HepG2 (cell line): ENCODE data around the gene SCEL. TPM values are rescaled to one million over a fixed set of nuclear protein-coding genes. Genes with fewer than 3 reads are reported as not detected.

ENCODE experiments used
- ATAC-seq: fragments of 200-7000 bp; cut with Tn5 transposase; 3 replicates; pipeline ENCODE4 v1.9.1; 2020; ENCODE audit warnings: mild to moderate bottlenecking, moderate library complexity
- BruUV-seq: library from RNA; stranded (reverse); fragments of 400-500 nt; replicated peaks from 2 replicates; lab custom pipeline; 2021; lab: Mats Ljungman, UMichigan
- CTCF ChIA-PET: fragments of 300-600 bp; formaldehyde crosslinking; extraction: SDS; loops from one replicate; lab custom pipeline; 2021; ENCODE audit warnings: low total read pairs, inconsistent platforms, low intra/inter-chr PET ratio; lab: Yijun Ruan, JAX
- POLR2A ChIA-PET: fragments of 350-600 bp; sonication (Branson Sonifier 250); formaldehyde crosslinking; loops from one replicate; lab custom pipeline; 2020; ENCODE audit warnings: antibody characterized with exemption, inconsistent platforms; lab: Yijun Ruan, JAX
- DNase-seq: peaks from one replicate; pipeline ENCODE4 v3.0.0-alpha.2; 2015; ENCODE audit warnings: low spot score
- FAIRE-seq: peaks from 3 replicates; lab custom pipeline; 2011; peaks lifted over from hg19 to GRCh38; lab: Jason Lieb, UNC
- H2AFZ ChIP-seq: one replicate; pipeline ENCODE4 v1.6.1; 2011; ENCODE audit warnings: low read length, inconsistent platforms
- H3K27ac ChIP-seq: fragments of 300-600 bp; 3 replicates; pipeline ENCODE4 v1.8.0; 2011; ENCODE audit warnings: mixed run types, mild to moderate bottlenecking, mixed read lengths, low read length, inconsistent platforms; ENCODE audit not compliant: insufficient read depth; ENCODE audit errors: extremely low read length
- H3K27me3 ChIP-seq, 2 experiments: fragments of 200-600 bp in 1 of 2; 2 replicates in 1 of 2; 3 replicates in 1 of 2; pipeline versions ENCODE4 v1.6.0 to v1.8.0; 2011; ENCODE audit warnings: low read length in 2 of 2, mild to moderate bottlenecking in 2 of 2, moderate library complexity in 2 of 2, inconsistent platforms in 1 of 2; ENCODE audit not compliant: insufficient read depth in 2 of 2, control insufficient read depth in 1 of 2
- H3K36me3 ChIP-seq, 2 experiments: fragments of 200-600 bp in 1 of 2; replicated peaks in 1 of 2; 2 replicates in 1 of 2; 3 replicates in 1 of 2; pipeline versions ENCODE4 v1.5.1 to v1.8.0; 2011; ENCODE audit warnings: low read length in 2 of 2, inconsistent platforms in 1 of 2; ENCODE audit not compliant: insufficient read depth in 2 of 2, control insufficient read depth in 1 of 2
- H3K4me1 ChIP-seq: 2 replicates; pipeline ENCODE4 v1.5.1; 2012; ENCODE audit warnings: low read length, inconsistent platforms; ENCODE audit not compliant: insufficient read depth
- H3K4me2 ChIP-seq: 2 replicates; pipeline ENCODE4 v1.6.0; 2011; ENCODE audit warnings: low read depth, low read length, inconsistent platforms
- H3K4me3 ChIP-seq, 3 experiments: fragments of 200-600 bp in 1 of 3; sonication (generic), shearing (Covaris generic) in 1 of 3; replicated peaks in 1 of 3; 2 replicates each; pipeline ENCODE4 v1.5.1; 2011 to 2016; ENCODE audit warnings: low read length in 3 of 3, inconsistent platforms in 2 of 3, low read depth in 2 of 3, mild to moderate bottlenecking in 2 of 3, control low read depth in 1 of 3, mixed read lengths in 1 of 3; ENCODE audit not compliant: insufficient read depth in 1 of 3
- H3K79me2 ChIP-seq: one replicate; pipeline ENCODE4 v1.6.1; 2011; ENCODE audit warnings: low read length, inconsistent platforms; ENCODE audit not compliant: insufficient read depth
- H3K9ac ChIP-seq: 2 replicates; pipeline ENCODE4 v1.6.0; 2011; ENCODE audit warnings: mild to moderate bottlenecking, low read depth, low read length, inconsistent platforms; ENCODE audit not compliant: insufficient read depth
- H3K9me3 ChIP-seq: 2 replicates; pipeline ENCODE4 v1.5.1; 2012; ENCODE audit warnings: mild to moderate bottlenecking, low read length
- H4K20me1 ChIP-seq: 2 replicates; pipeline ENCODE4 v1.6.0; 2011; ENCODE audit warnings: inconsistent platforms, mild to moderate bottlenecking, low read length, moderate library complexity; ENCODE audit not compliant: insufficient read depth
- CENPBD1 ChIP-seq: sonication (generic); formaldehyde crosslinking; IDR thresholded peaks from 2 replicates; pipeline ENCODE4 v1.8.0; 2022; ENCODE audit warnings: missing genetic modification reagents, low read depth, mild to moderate bottlenecking, borderline replicate concordance
- PHB2 ChIP-seq: fragments of 450-650 bp; IDR thresholded peaks from 2 replicates; pipeline ENCODE4 v1.6.1; 2018; ENCODE audit not compliant: partially characterized antibody
- POGZ ChIP-seq: sonication (generic); formaldehyde crosslinking; IDR thresholded peaks from 2 replicates; pipeline ENCODE4 v1.4.0; 2020; ENCODE audit warnings: mild to moderate bottlenecking, missing genetic modification reagents
- RBFOX2 ChIP-seq: fragments of 200-400 bp; formaldehyde crosslinking; IDR thresholded peaks from 2 replicates; pipeline ENCODE4 v1.6.1; 2017; ENCODE audit warnings: low read depth, mild to moderate bottlenecking, low read length
- ZNF18 ChIP-seq: sonication (generic); formaldehyde crosslinking; IDR thresholded peaks from 2 replicates; pipeline ENCODE4 v1.8.0; 2022; ENCODE audit warnings: mild to moderate bottlenecking, missing genetic modification reagents; ENCODE audit not compliant: insufficient replicate concordance
- ZNF280D ChIP-seq: sonication (generic); formaldehyde crosslinking; IDR thresholded peaks from 2 replicates; pipeline ENCODE4 v1.5.1; 2020; ENCODE audit warnings: mild to moderate bottlenecking, missing genetic modification reagents
- ZNF639 ChIP-seq: conservative IDR thresholded peaks from 2 replicates; pipeline ENCODE4 v1.6.1; 2018; ENCODE audit warnings: missing genetic modification reagents
- ZNF746 ChIP-seq: sonication (generic); formaldehyde crosslinking; IDR thresholded peaks from 2 replicates; pipeline ENCODE4 v1.8.0; 2022; ENCODE audit warnings: mild to moderate bottlenecking, missing genetic modification reagents
- WGBS: methylation state at CpG from one replicate; pipeline ENCODE4 v1.1.6; 2017; ENCODE audit warnings: low lambda C conversion rate; 5-methylcytosine and 5-hydroxymethylcytosine counted together
- in situ Hi-C: cut with HindIII; loops from 2 replicates; pipeline ENCODE4 v1.10.0; 2017; ENCODE audit warnings: low pct_unique_long_range_greater_than_20kb; ENCODE audit not compliant: extremely low pct_ligation_motif_present
- intact Hi-C: fragments of 100-400 bp; cut with micrococcal nuclease; formaldehyde crosslinking; loops from one replicate; pipeline ENCODE4 v1.10.0; 2022; ENCODE audit not compliant: unreplicated experiment
- polyA plus RNA-seq, 8 experiments: library from polyadenylated mRNA; depleted of rRNA in 3 of 8; stranded (reverse) in 7 of 8; unstranded in 1 of 8; fragments of >200 nt; fragmentation: Illumina TruSeq in 4 of 8; extraction: Trizol in 4 of 8; gene quantifications; 2 replicates each; pipeline versions ENCODE4 v1.2.1 to v1.2.3, GENCODE V29; 2011 to 2016; ENCODE audit warnings: low read depth in 4 of 8, missing spikeins in 1 of 8, mixed read lengths in 1 of 8; ENCODE audit not compliant: insufficient read depth in 1 of 8
- total RNA-seq, 5 experiments: library from RNA; depleted of rRNA; stranded (reverse); fragments of >200 nt; fragmentation: Illumina TruSeq; extraction: Trizol; gene quantifications; 2 replicates each; pipeline ENCODE4 v1.2.3, GENCODE V29; 2016; ENCODE audit warnings: low read depth in 1 of 5

SCEL gene
- total and polyA plus RNA-seq, 2 of the 13 experiments (the other 11 are each of a cell fraction or from before 2014, with no cell fraction given), result not detected

GRCh38 chr13:77543711-77544110, 8.2 kb downstream of the SCEL start:
- no peak overlapping the region for H3K4me2 ChIP-seq
- POLR2A ChIA-PET, result no interaction called here
- TF ChIP-seq ZNF18 (CRISPR knock-in tag), result no peak
- TF ChIP-seq PHB2, result no peak
- TF ChIP-seq POGZ (CRISPR knock-in tag), result no peak
- TF ChIP-seq ZNF639 (CRISPR knock-in tag), result no peak
- no peak for TF ChIP-seq ZNF746 (CRISPR knock-in tag)
- TF ChIP-seq ZNF280D (CRISPR knock-in tag), result no peak
- TF ChIP-seq CENPBD1 (CRISPR knock-in tag), result no peak
- TF ChIP-seq RBFOX2, result no peak
- TF ChIP-seq, all 625 proteins: peak for 0
- Histone ChIP-seq H4K20me1 (no peaks in the 10 kb centered on the region), H3K4me1 (no peaks in the 10 kb centered on the region), H3K9ac (no peak overlapping the region), H3K9me3 (no peaks in the 10 kb centered on the region), H3K27ac (no peak overlapping the region), H3K36me3 (no peaks in the 10 kb centered on the region), H3K27me3 (no peaks in the 10 kb centered on the region), H2AFZ (no peak overlapping the region), H3K79me2 (no peaks in the 10 kb centered on the region), H3K4me3 (no peak overlapping the region)
- in situ Hi-C loops (no loop called here), intact Hi-C loops (no loop called here)
- 26% methylated on average over 8 of the region's 8 CpGs for WGBS
- no peak for FAIRE-seq
- no peak for ATAC-seq
- BruUV-seq, result no TSS peak
- CTCF ChIA-PET, result no interaction called here
- no peak for DNase-seq
